H9 (cell line): ENCODE data around the gene GIPC3. TPM values are rescaled to one million over a fixed set of nuclear protein-coding genes. Genes with fewer than 3 reads are reported as not detected.

ENCODE experiments used
- DNase-seq: peaks from one replicate; pipeline ENCODE4 v3.0.0-alpha.2; 2017
- H2AFZ ChIP-seq: one replicate; pipeline ENCODE4 v1.6.1; 2013; ENCODE audit warnings: mild to moderate bottlenecking, low read length, control low read depth, moderate library complexity
- H2AK5ac ChIP-seq: 2 replicates; pipeline ENCODE4 v1.6.1; 2013; ENCODE audit warnings: low read length, control low read depth, mixed read lengths; ENCODE audit not compliant: insufficient read length
- H2BK120ac ChIP-seq: one replicate; pipeline ENCODE4 v1.6.1; 2013; ENCODE audit warnings: low read depth, mild to moderate bottlenecking, low read length, control low read depth, inconsistent platforms; ENCODE audit not compliant: poor library complexity, severe bottlenecking
- H2BK12ac ChIP-seq: 2 replicates; pipeline ENCODE4 v1.6.1; 2013; ENCODE audit warnings: low read length, control low read depth, mixed read lengths, low read depth; ENCODE audit not compliant: insufficient read length
- H2BK15ac ChIP-seq: 2 replicates; pipeline ENCODE4 v1.6.1; 2013; ENCODE audit warnings: low read depth, low read length, control low read depth
- H2BK20ac ChIP-seq: one replicate; pipeline ENCODE4 v1.6.1; 2013; ENCODE audit warnings: low read depth, mild to moderate bottlenecking, low read length, control low read depth, inconsistent platforms; ENCODE audit not compliant: poor library complexity, severe bottlenecking
- H2BK5ac ChIP-seq: 2 replicates; pipeline ENCODE4 v1.6.1; 2013; ENCODE audit warnings: low read length, control low read depth, mixed read lengths; ENCODE audit not compliant: insufficient read length
- H3K14ac ChIP-seq: 2 replicates; pipeline ENCODE4 v1.6.1; 2013; ENCODE audit warnings: low read length, control low read depth; ENCODE audit not compliant: insufficient read depth
- H3K18ac ChIP-seq: 2 replicates; pipeline ENCODE4 v1.6.1; 2013; ENCODE audit warnings: low read depth, mild to moderate bottlenecking, mixed read lengths, low read length, control low read depth; ENCODE audit not compliant: insufficient read length
- H3K23ac ChIP-seq: 2 replicates; pipeline ENCODE4 v1.6.1; 2013; ENCODE audit warnings: low read length, control low read depth, mixed read lengths, low read depth; ENCODE audit not compliant: insufficient read length
- H3K23me2 ChIP-seq: 2 replicates; pipeline ENCODE4 v1.6.1; 2013; ENCODE audit warnings: low read depth, mild to moderate bottlenecking, mixed read lengths, low read length, control low read depth; ENCODE audit not compliant: insufficient read length, poor library complexity, severe bottlenecking
- H3K27ac ChIP-seq: 2 replicates; pipeline ENCODE4 v1.5.1; 2013; ENCODE audit warnings: low read length, control low read depth, mixed read lengths, low read depth; ENCODE audit not compliant: insufficient read length
- H3K27me3 ChIP-seq: 2 replicates; pipeline ENCODE4 v1.6.1; 2013; ENCODE audit warnings: low read length, control low read depth, inconsistent platforms; ENCODE audit not compliant: insufficient read depth
- H3K4ac ChIP-seq: 2 replicates; pipeline ENCODE4 v1.6.1; 2013; ENCODE audit warnings: low read depth, mild to moderate bottlenecking, control low read depth, inconsistent platforms, low read length, moderate library complexity
- H3K4me1 ChIP-seq: 2 replicates; pipeline ENCODE4 v1.6.1; 2013; ENCODE audit warnings: low read length, control low read depth, inconsistent platforms; ENCODE audit not compliant: insufficient read depth
- H3K4me2 ChIP-seq: 2 replicates; pipeline ENCODE4 v1.6.1; 2013; ENCODE audit warnings: low read length, control low read depth, mixed read lengths; ENCODE audit not compliant: insufficient read length, insufficient read depth
- H3K56ac ChIP-seq: 2 replicates; pipeline ENCODE4 v1.6.1; 2013; ENCODE audit warnings: low read depth, mild to moderate bottlenecking, mixed read lengths, low read length, control low read depth; ENCODE audit not compliant: insufficient read length
- H3K79me1 ChIP-seq: 2 replicates; pipeline ENCODE4 v1.6.1; 2013; ENCODE audit warnings: low read depth, mild to moderate bottlenecking, moderate library complexity, low read length, control low read depth, inconsistent platforms; ENCODE audit not compliant: insufficient read depth, poor library complexity, severe bottlenecking
- H3K79me2 ChIP-seq: 2 replicates; pipeline ENCODE4 v1.6.1; 2013; ENCODE audit warnings: low read length, control low read depth, inconsistent platforms; ENCODE audit not compliant: insufficient read depth
- H3K9ac ChIP-seq: 2 replicates; pipeline ENCODE4 v1.6.1; 2013; ENCODE audit warnings: low read length, control low read depth, mixed read lengths; ENCODE audit not compliant: insufficient read length; ENCODE audit errors: extremely low read depth
- H3K9me3 ChIP-seq: one replicate; pipeline ENCODE4 v1.6.1; 2013; ENCODE audit warnings: low read depth, low read length, inconsistent platforms; ENCODE audit not compliant: control insufficient read depth
- H3T11ph ChIP-seq: one replicate; pipeline ENCODE4 v1.6.1; 2013; ENCODE audit warnings: mild to moderate bottlenecking, low read length, control low read depth, inconsistent platforms
- H4K20me1 ChIP-seq: one replicate; pipeline ENCODE4 v1.6.1; 2013; ENCODE audit not compliant: control insufficient read depth, insufficient read length, insufficient read depth
- H4K5ac ChIP-seq: 2 replicates; pipeline ENCODE4 v1.6.1; 2013; ENCODE audit warnings: low read depth, mild to moderate bottlenecking, mixed read lengths, low read length, control low read depth; ENCODE audit not compliant: insufficient read length
- H4K8ac ChIP-seq: replicated peaks from 2 replicates; pipeline ENCODE4 v1.6.1; 2013; ENCODE audit warnings: low read length, control low read depth, mixed read lengths, low read depth; ENCODE audit not compliant: insufficient read length
- H4K91ac ChIP-seq: 2 replicates; pipeline ENCODE4 v1.6.1; 2013; ENCODE audit warnings: low read depth, mild to moderate bottlenecking, moderate library complexity, mixed read lengths, low read length, control low read depth; ENCODE audit not compliant: insufficient read length
- H3K27ac Mint-ChIP-seq, 3 experiments: 2 replicates in 2 of 3; 3 replicates in 1 of 3; pipeline ENCODE4 v1.8.0; 2020 to 2021; ENCODE audit warnings: mixed read lengths in 3 of 3, mild to moderate bottlenecking in 1 of 3, moderate library complexity in 1 of 3
- H3K27me3 Mint-ChIP-seq: 2 replicates; pipeline ENCODE4 v1.8.0; 2021; ENCODE audit warnings: low read depth, mild to moderate bottlenecking, moderate library complexity, mixed read lengths
- H3K36me3 Mint-ChIP-seq, 3 experiments: 2 replicates in 2 of 3; 3 replicates in 1 of 3; pipeline ENCODE4 v1.8.0; 2020 to 2021; ENCODE audit warnings: low read depth in 3 of 3, mixed read lengths in 3 of 3; ENCODE audit not compliant: insufficient read depth in 1 of 3
- H3K4me1 Mint-ChIP-seq, 2 experiments: 2 replicates each; pipeline ENCODE4 v1.8.0; 2020; ENCODE audit warnings: mixed read lengths in 2 of 2
- H3K4me3 Mint-ChIP-seq, 2 experiments: 2 replicates in 1 of 2; 3 replicates in 1 of 2; pipeline ENCODE4 v1.8.0; 2020 to 2021; ENCODE audit warnings: mild to moderate bottlenecking in 2 of 2, mixed read lengths in 2 of 2, moderate library complexity in 1 of 2
- H3K9me3 Mint-ChIP-seq, 2 experiments: 2 replicates in 1 of 2; 3 replicates in 1 of 2; pipeline ENCODE4 v1.8.0; 2020; ENCODE audit warnings: mild to moderate bottlenecking in 2 of 2, mixed read lengths in 2 of 2, moderate library complexity in 1 of 2
- WGBS: extraction: QIAGEN DNeasy Blood & Tissue Kit; methylation state at CpG from one replicate; pipeline ENCODE4 v1.1.7; 2013; ENCODE audit warnings: missing lambda C conversion rate, low lambda C conversion rate, mixed read lengths; ENCODE audit not compliant: insufficient read length; ENCODE audit errors: extremely low coverage; 5-methylcytosine and 5-hydroxymethylcytosine counted together
- total RNA-seq: library from RNA; stranded (reverse); gene quantifications from 2 replicates; pipeline ENCODE4 v1.2.1, GENCODE V29; 2021
- TF ChIP-seq, protein P1 (sequence below): fragments of 200-600 bp; sonication (generic); conservative IDR thresholded peaks from 3 replicates; pipeline ENCODE4 v1.8.0; 2021; ENCODE audit warnings: antibody characterized with exemption, mild to moderate bottlenecking

Gene GIPC3
- total RNA-seq, 1 experiment from 2014 or later, result 1.6 TPM

DNA sequence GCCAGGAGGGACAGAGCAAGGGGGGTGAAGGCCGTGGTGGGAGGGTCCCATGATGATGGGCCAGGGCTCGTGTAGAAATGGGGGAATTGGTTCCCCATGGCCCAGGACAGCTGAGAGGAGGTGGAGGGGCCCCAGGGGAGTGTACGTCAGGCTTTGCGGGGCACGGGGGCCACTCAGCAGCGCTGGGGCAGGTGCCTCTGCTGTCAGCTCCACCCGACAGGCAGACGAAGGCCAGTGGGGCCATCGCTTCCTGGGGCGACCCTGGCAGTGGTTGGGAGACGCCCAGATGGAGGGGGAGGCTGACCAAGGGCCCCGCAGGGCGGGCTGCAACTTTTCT lies 48.2 kb upstream of the GIPC3 start:
- Histone ChIP-seq H2BK20ac (no peak overlapping the region), H4K8ac (no peak overlapping the region), H4K91ac (no peak overlapping the region), H2BK5ac (no peak overlapping the region), H2AFZ (no peak overlapping the region), H3K4me1 (no peaks in the 10 kb centered on the region), H3K27ac (no peak overlapping the region), H3K23ac (no peak overlapping the region), H3K4me2 (no peak overlapping the region), H2BK15ac (no peak overlapping the region), H3K56ac (no peak overlapping the region), H3K79me2 (no peaks in the 10 kb centered on the region), H2BK12ac (no peak overlapping the region), H3K23me2 (no peaks in the 10 kb centered on the region), H3K9me3 (no peaks in the 10 kb centered on the region), H2AK5ac (no peak overlapping the region), H2BK120ac (no peak overlapping the region), H3K18ac (no peak overlapping the region), H4K20me1 (no peaks in the 10 kb centered on the region), H3K4ac (no peak overlapping the region), H3K79me1 (no peaks in the 10 kb centered on the region), H3K14ac (no peak overlapping the region), H4K5ac (no peak overlapping the region), H3K9ac (no peak overlapping the region), H3K27me3 (no peaks in the 10 kb centered on the region), H3T11ph (no peak overlapping the region)
- WGBS, result no CpG with 5 or more reads among the region's 13 CpGs
- Mint-ChIP-seq H3K27me3 (no peaks in the 10 kb centered on the region; the same call in 1 of the 2 replicates), H3K36me3 (peaks cover 13 to 51% (median 48%) of the 10 kb centered on the region in 3 experiments; a peak in 6 of 7 replicates), H3K4me1 (peaks cover 6 to 14% of the 10 kb centered on the region in 2 experiments; a peak in 3 of 4 replicates), H3K9me3 (no peaks in the 10 kb centered on the region), H3K27ac (no peak overlapping the region), H3K4me3 (no peak overlapping the region)
- DNase-seq, result no peak
- TF ChIP-seq, protein P1, sequence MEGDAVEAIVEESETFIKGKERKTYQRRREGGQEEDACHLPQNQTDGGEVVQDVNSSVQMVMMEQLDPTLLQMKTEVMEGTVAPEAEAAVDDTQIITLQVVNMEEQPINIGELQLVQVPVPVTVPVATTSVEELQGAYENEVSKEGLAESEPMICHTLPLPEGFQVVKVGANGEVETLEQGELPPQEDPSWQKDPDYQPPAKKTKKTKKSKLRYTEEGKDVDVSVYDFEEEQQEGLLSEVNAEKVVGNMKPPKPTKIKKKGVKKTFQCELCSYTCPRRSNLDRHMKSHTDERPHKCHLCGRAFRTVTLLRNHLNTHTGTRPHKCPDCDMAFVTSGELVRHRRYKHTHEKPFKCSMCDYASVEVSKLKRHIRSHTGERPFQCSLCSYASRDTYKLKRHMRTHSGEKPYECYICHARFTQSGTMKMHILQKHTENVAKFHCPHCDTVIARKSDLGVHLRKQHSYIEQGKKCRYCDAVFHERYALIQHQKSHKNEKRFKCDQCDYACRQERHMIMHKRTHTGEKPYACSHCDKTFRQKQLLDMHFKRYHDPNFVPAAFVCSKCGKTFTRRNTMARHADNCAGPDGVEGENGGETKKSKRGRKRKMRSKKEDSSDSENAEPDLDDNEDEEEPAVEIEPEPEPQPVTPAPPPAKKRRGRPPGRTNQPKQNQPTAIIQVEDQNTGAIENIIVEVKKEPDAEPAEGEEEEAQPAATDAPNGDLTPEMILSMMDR, result no peak
